Panc1 (cell line): ENCODE results near the gene PGBD5. TPM values are rescaled to one million over a fixed set of nuclear protein-coding genes. Genes with fewer than 3 reads are reported as not detected.

Experiments
- ATAC-seq: fragments of 200-7000 bp; cut with Tn5 transposase; 2 replicates; pipeline ENCODE4 v1.9.1; 2020; ENCODE audit warnings: mild to moderate bottlenecking, moderate library complexity
- BruUV-seq: library from RNA; stranded (reverse); fragments of 400-500 nt; replicated peaks from 2 replicates; lab custom pipeline; 2021; lab: Mats Ljungman, UMichigan
- CTCF ChIA-PET: fragments of 300-600 bp; sonication (Branson Sonifier 250); formaldehyde crosslinking; loops from one replicate; lab custom pipeline; 2022; ENCODE audit warnings: antibody characterized with exemption; lab: Charles Lee
- POLR2A ChIA-PET: fragments of 300-600 bp; sonication (Branson Sonifier 250); formaldehyde crosslinking; loops from one replicate; lab custom pipeline; 2022; ENCODE audit warnings: antibody characterized with exemption; lab: Charles Lee
- DNase-seq: peaks from one replicate; pipeline ENCODE4 v3.0.0-alpha.2; 2010; ENCODE audit warnings: low read depth, low spot score
- H3K27ac ChIP-seq: 2 replicates; pipeline ENCODE4 v1.5.1; 2011; ENCODE audit warnings: mild to moderate bottlenecking, low read length, inconsistent platforms
- H3K27me3 ChIP-seq: fragments of 200-500 bp; sonication (Bioruptor generic); 2 replicates; pipeline ENCODE4 v1.6.0; 2014; ENCODE audit warnings: low read length, inconsistent platforms; ENCODE audit not compliant: control insufficient read depth, insufficient read depth
- H3K36me3 ChIP-seq: fragments of 200-500 bp; sonication (Bioruptor generic); 2 replicates; pipeline ENCODE4 v1.5.1; 2014; ENCODE audit warnings: inconsistent platforms, mild to moderate bottlenecking, low read length, moderate library complexity; ENCODE audit not compliant: control insufficient read depth, insufficient read depth
- H3K4me1 ChIP-seq: 2 replicates; pipeline ENCODE4 v1.5.1; 2011; ENCODE audit warnings: inconsistent platforms, mild to moderate bottlenecking, low read length, moderate library complexity; ENCODE audit not compliant: control insufficient read depth, insufficient read depth
- H3K4me3 ChIP-seq, 2 experiments: 2 replicates each; pipeline ENCODE4 v1.5.1; 2011 to 2012; ENCODE audit warnings: low read depth in 2 of 2, low read length in 2 of 2, mild to moderate bottlenecking in 2 of 2, inconsistent platforms in 1 of 2, moderate library complexity in 1 of 2
- H3K9me3 ChIP-seq: fragments of 200-500 bp; sonication (Bioruptor generic); 2 replicates; pipeline ENCODE4 v1.5.1; 2014; ENCODE audit warnings: low read depth, mild to moderate bottlenecking, inconsistent platforms, low read length, moderate library complexity; ENCODE audit not compliant: control insufficient read depth, insufficient read depth
- CTCF ChIP-seq: fragments of 450-650 bp; IDR thresholded peaks from 2 replicates; pipeline ENCODE4 v1.5.1; 2017; ENCODE audit warnings: mild to moderate bottlenecking
- POLR2AphosphoS5 ChIP-seq: IDR thresholded peaks from 2 replicates; pipeline ENCODE4 v1.6.1; 2012; ENCODE audit warnings: mild to moderate bottlenecking, low read depth, low read length, moderate library complexity
- REST ChIP-seq, 2 experiments: IDR thresholded peaks; 2 replicates each; pipeline ENCODE4 v1.6.1; 2011 to 2012; ENCODE audit warnings: low read depth in 2 of 2, control low read depth in 1 of 2, low read length in 1 of 2, mild to moderate bottlenecking in 1 of 2, moderate library complexity in 1 of 2; ENCODE audit not compliant: insufficient read depth in 1 of 2
- SIN3A ChIP-seq: IDR thresholded peaks from 2 replicates; pipeline ENCODE4 v1.6.1; 2012; ENCODE audit warnings: low read depth, mild to moderate bottlenecking, low read length, moderate library complexity, borderline replicate concordance; ENCODE audit not compliant: insufficient read depth
- TCF7L2 ChIP-seq: IDR thresholded peaks from 2 replicates; pipeline ENCODE4 v1.6.1; 2011; ENCODE audit warnings: mild to moderate bottlenecking, low read depth, low read length, inconsistent platforms
- in situ Hi-C: cut with HindIII; loops from 2 replicates; pipeline ENCODE4 v1.10.0; 2016; ENCODE audit warnings: low sequenced_read_pairs, low pct_unique_long_range_greater_than_20kb
- intact Hi-C: fragments of 100-400 bp; cut with micrococcal nuclease; formaldehyde crosslinking; loops from one replicate; pipeline ENCODE4 v1.10.0; 2022; ENCODE audit not compliant: unreplicated experiment
- total RNA-seq: library from RNA; stranded (reverse); gene quantifications from one replicate; pipeline ENCODE4 v1.2.1, GENCODE V29; 2021; ENCODE audit not compliant: unreplicated experiment

Gene PGBD5
- total RNA-seq, 1 experiment from 2014 or later: 0.05 TPM

GRCh38 chr1:230314142-230314470, 112.0 kb downstream of the PGBD5 start:
- H3K4me3 ChIP-seq: no peak overlapping the region
- H3K36me3 ChIP-seq: no peaks in the 10 kb centered on the region
- ChIA-PET POLR2A (no interaction called here), CTCF (interaction anchor here (0.6 kb wide), 1 partner anchor 315 kb away, joined by 4 read pairs; no protein-coding TSS in a partner anchor)
- no peaks in the 10 kb centered on the region for H3K4me1 ChIP-seq
- peaks cover 4% of the 10 kb centered on the region for H3K27me3 ChIP-seq
- H3K9me3 ChIP-seq: no peaks in the 10 kb centered on the region
- TF ChIP-seq REST (IDR thresholded peaks at IDR 0.05; ENCODE audit: insufficient read depth in 1 of 2, low read depth in 2 of 2, low read length in 1 of 2) (no peak), POLR2AphosphoS5 (no peak), TCF7L2 (no peak), SIN3A (no peak), CTCF (no peak)
- ATAC-seq (no peak), DNase-seq (no peak)
- no peak overlapping the region for H3K27ac ChIP-seq
- BruUV-seq: no TSS peak
- intact Hi-C loops (loop anchor here (10.0 kb wide), 1 partner anchor 649 kb away; no protein-coding TSS in a partner anchor), in situ Hi-C loops (no loop called here)

GRCh38 chr1:230313453-230314141, 112.5 kb downstream of the PGBD5 start:
- no TSS peak for BruUV-seq
- Histone ChIP-seq H3K36me3 (no peaks in the 10 kb centered on the region), H3K9me3 (no peaks in the 10 kb centered on the region), H3K4me3 (no peak overlapping the region), H3K27me3 (peaks cover 4% of the 10 kb centered on the region), H3K27ac (no peak overlapping the region), H3K4me1 (no peaks in the 10 kb centered on the region)
- no peak for TF ChIP-seq CTCF
- TF ChIP-seq REST (IDR thresholded peaks at IDR 0.05; ENCODE audit: insufficient read depth in 1 of 2, low read depth in 2 of 2, low read length in 1 of 2): no peak
- TF ChIP-seq POLR2AphosphoS5: no peak
- TF ChIP-seq TCF7L2: no peak
- no peak for TF ChIP-seq SIN3A
- no peak for DNase-seq
- in situ Hi-C loops (no loop called here), intact Hi-C loops (loop anchor here (10.0 kb wide), 1 partner anchor 649 kb away; no protein-coding TSS in a partner anchor)
- POLR2A ChIA-PET: no interaction called here
- no peak for ATAC-seq
- CTCF ChIA-PET: interaction anchor here (0.6 kb wide), 1 partner anchor 315 kb away, joined by 4 read pairs; no protein-coding TSS in a partner anchor
